A673 (cell line): ENCODE measurements around the gene NDP. TPM values are rescaled to one million over a fixed set of nuclear protein-coding genes. Genes with fewer than 3 reads are reported as not detected.

Source experiments
- BruUV-seq: library from RNA; stranded (reverse); fragments of 400-500 nt; replicated peaks from 2 replicates; lab custom pipeline; 2021; lab: Mats Ljungman, UMichigan
- CTCF ChIA-PET: fragments of 300-600 bp; sonication (Branson Sonifier 250); formaldehyde crosslinking; loops from one replicate; lab custom pipeline; 2022; ENCODE audit warnings: antibody characterized with exemption; lab: Charles Lee
- POLR2A ChIA-PET: fragments of 300-600 bp; sonication (Branson Sonifier 250); formaldehyde crosslinking; loops from one replicate; lab custom pipeline; 2022; ENCODE audit warnings: antibody characterized with exemption; ENCODE audit not compliant: low non-redundant PET; lab: Charles Lee
- DNase-seq: peaks from one replicate; pipeline ENCODE4 v3.0.0-alpha.2; 2015; ENCODE audit warnings: low spot score
- H3K27ac ChIP-seq: fragments of 200-600 bp; sonication (generic); 2 replicates; pipeline ENCODE4 v1.5.1; 2016; ENCODE audit warnings: mixed run types, low read depth, mild to moderate bottlenecking, mixed read lengths, antibody characterized with exemption, low read length; ENCODE audit not compliant: poor library complexity, severe bottlenecking
- H3K27me3 ChIP-seq: fragments of 200-600 bp; sonication (generic); replicated peaks from 2 replicates; pipeline ENCODE4 v1.6.1; 2017; ENCODE audit warnings: mixed run types, low read depth, mild to moderate bottlenecking, mixed read lengths, antibody characterized with exemption, low read length; ENCODE audit not compliant: insufficient read depth, poor library complexity
- H3K36me3 ChIP-seq: fragments of 200-600 bp; sonication (generic); 2 replicates; pipeline ENCODE4 v1.6.1; 2016; ENCODE audit warnings: mixed run types, mild to moderate bottlenecking, mixed read lengths, antibody characterized with exemption, low read length; ENCODE audit not compliant: insufficient read depth, poor library complexity, severe bottlenecking
- H3K4me1 ChIP-seq: fragments of 200-600 bp; sonication (generic); 2 replicates; pipeline ENCODE4 v1.6.1; 2017; ENCODE audit warnings: mixed run types, mild to moderate bottlenecking, mixed read lengths, antibody characterized with exemption, low read length; ENCODE audit not compliant: insufficient read depth, poor library complexity, severe bottlenecking
- H3K4me3 ChIP-seq: fragments of 200-600 bp; sonication (generic); 2 replicates; pipeline ENCODE4 v1.5.1; 2016; ENCODE audit warnings: low read depth, mixed run types, mild to moderate bottlenecking, mixed read lengths, low read length; ENCODE audit not compliant: poor library complexity, severe bottlenecking
- H3K9me3 ChIP-seq: fragments of 200-600 bp; sonication (generic); 2 replicates; pipeline ENCODE4 v1.6.1; 2016; ENCODE audit warnings: mixed run types, low read depth, mild to moderate bottlenecking, mixed read lengths, antibody characterized with exemption, low read length; ENCODE audit not compliant: poor library complexity, severe bottlenecking
- CTCF ChIP-seq: fragments of 300-800, 200-600 bp; sonication (generic); conservative IDR thresholded peaks from 2 replicates; pipeline ENCODE4 v1.5.1; 2017; ENCODE audit warnings: low read depth, mild to moderate bottlenecking, antibody characterized with exemption, low read length, moderate library complexity, mixed read lengths
- EZH2 ChIP-seq: fragments of 200-600 bp; sonication (generic); IDR thresholded peaks from 2 replicates; pipeline ENCODE4 v1.6.1; 2017; ENCODE audit warnings: borderline replicate concordance, low read depth, mild to moderate bottlenecking, mixed read lengths, antibody characterized with exemption, low read length; ENCODE audit not compliant: poor library complexity, severe bottlenecking
- intact Hi-C: fragments of 100-400 bp; cut with micrococcal nuclease; formaldehyde crosslinking; loops from one replicate; pipeline ENCODE4 v1.10.0; 2022; ENCODE audit not compliant: unreplicated experiment
- total RNA-seq: library from RNA; stranded (reverse); gene quantifications from 2 replicates; pipeline ENCODE4 v1.2.3, GENCODE V29; 2021

Gene NDP
- total RNA-seq, 1 experiment from 2014 or later, result not detected

GRCh38 chrX:43978226-43978625 is 5.0 kb upstream of the NDP start:
- intact Hi-C loops, result no loop called here
- Histone ChIP-seq H3K4me1 (no peaks in the 10 kb centered on the region), H3K27me3 (peaks cover 11% of the 10 kb centered on the region), H3K4me3 (no peak overlapping the region), H3K36me3 (no peaks in the 10 kb centered on the region), H3K9me3 (no peaks in the 10 kb centered on the region), H3K27ac (no peak overlapping the region)
- CTCF ChIA-PET, result no interaction called here
- no peak for DNase-seq
- no TSS peak for BruUV-seq
- POLR2A ChIA-PET, result no interaction called here
- TF ChIP-seq CTCF, result no peak
- TF ChIP-seq EZH2, result no peak

- H3K27me3 ChIP-seq, result peaks cover 29% of the 10 kb centered on the region
- ChIA-PET POLR2A (no interaction called here), CTCF (no interaction called here)
- intact Hi-C loops, result no loop called here
- H3K36me3 ChIP-seq, result no peaks in the 10 kb centered on the region
- H3K27ac ChIP-seq, result no peak overlapping the region
- TF ChIP-seq EZH2 (no peak), CTCF (no peak)
- no peaks in the 10 kb centered on the region for H3K9me3 ChIP-seq
- H3K4me3 ChIP-seq, result no peak overlapping the region
- H3K4me1 ChIP-seq, result no peaks in the 10 kb centered on the region
- DNase-seq, result no peak
- BruUV-seq, result no TSS peak
Measured at GRCh38 chrX:43976205-43976604, 3.0 kb upstream of the NDP start.

GRCh38 chrX:43975796-43976195 is 2.6 kb upstream of the NDP start:
- ChIA-PET POLR2A (no interaction called here), CTCF (no interaction called here)
- no peak overlapping the region for H3K27ac ChIP-seq
- intact Hi-C loops, result no loop called here
- TF ChIP-seq CTCF (no peak), EZH2 (no peak)
- H3K4me1 ChIP-seq, result no peaks in the 10 kb centered on the region
- peaks cover 29% of the 10 kb centered on the region for H3K27me3 ChIP-seq
- no TSS peak for BruUV-seq
- H3K9me3 ChIP-seq, result no peaks in the 10 kb centered on the region
- H3K4me3 ChIP-seq, result no peak overlapping the region
- H3K36me3 ChIP-seq, result no peaks in the 10 kb centered on the region
- DNase-seq, result no peak
